NCI-H82 (cell line): ENCODE measurements around the gene BMP6.
A peak's percentile ranks its signal among the peaks of the same experiment; 100 is the strongest.

ENCODE experiments used
- DNase-seq: peaks from one replicate; lab custom pipeline; 2025; lab: John Stamatoyannopoulos, UW

Gene BMP6

GRCh38 chr6:7725849-7726415 is at the start of gene BMP6:
TSS of gene BMP6 (plus strand) at chr6:7726099. CDS start at chr6:7726956, 857 bp downstream.
- DNase-seq = peak; percentile 97

- DNase-seq = no peak
These were observed 48.7 kb upstream of the BMP6 start for GRCh38 chr6:7677229-7677628.

- DNase-seq = no peak
These were observed 45.4 kb upstream of the BMP6 start for GRCh38 chr6:7680393-7681075.

GRCh38 chr6:7681449-7681848 is 44.5 kb upstream of the BMP6 start:
- no peak for DNase-seq

- no peak for DNase-seq
These were observed 41.8 kb upstream of the BMP6 start for GRCh38 chr6:7684076-7684475.

GRCh38 chr6:7684843-7685242 is 41.1 kb upstream of the BMP6 start:
- no peak for DNase-seq

GRCh38 chr6:7685276-7685675 is 40.6 kb upstream of the BMP6 start:
- no peak for DNase-seq

GRCh38 chr6:7687145-7688111 is 38.5 kb upstream of the BMP6 start:
- DNase-seq = no peak

- DNase-seq = no peak
These were observed 34.9 kb upstream of the BMP6 start for GRCh38 chr6:7691021-7691420.

GRCh38 chr6:7691675-7692452 is 34.0 kb upstream of the BMP6 start:
- DNase-seq = no peak

GRCh38 chr6:7692453-7692784 is 33.5 kb upstream of the BMP6 start:
- no peak for DNase-seq

- no peak for DNase-seq
These were observed 32.1 kb upstream of the BMP6 start for GRCh38 chr6:7693827-7694226.

GRCh38 chr6:7696061-7696460 is 29.8 kb upstream of the BMP6 start:
- DNase-seq = no peak

- DNase-seq = no peak
These were observed 28.5 kb upstream of the BMP6 start for GRCh38 chr6:7697432-7697819.

GRCh38 chr6:7697820-7698623 is 27.9 kb upstream of the BMP6 start:
- no peak for DNase-seq

- DNase-seq = no peak
These were observed 24.6 kb upstream of the BMP6 start for GRCh38 chr6:7701212-7701834.

GRCh38 chr6:7703148-7703680 is 22.7 kb upstream of the BMP6 start:
- no peak for DNase-seq

GRCh38 chr6:7705483-7705882 is 20.4 kb upstream of the BMP6 start:
- DNase-seq = no peak

GRCh38 chr6:7706269-7706668 is 19.6 kb upstream of the BMP6 start:
- no peak for DNase-seq

- DNase-seq = no peak
These were observed 18.1 kb upstream of the BMP6 start for GRCh38 chr6:7707787-7708186.
